ENCODE data around the gene AKAP12. TPM values are rescaled to one million over a fixed set of nuclear protein-coding genes. Genes with fewer than 3 reads are reported as not detected.

The AKAP12 gene
- total RNA-seq, 2 donors from 2014 or later = 102 to 167 TPM

- Histone ChIP-seq H3K27me3 (replicated peaks; ENCODE audit: insufficient read depth) (no peaks in the 10 kb centered on the region), H3K9me3 (no peaks in the 10 kb centered on the region), H3K4me1 (ENCODE audit: control insufficient read depth in 1 of 2, low read depth in 2 of 2) (peaks cover 5 to 11% of the 10 kb centered on the region in 2 donors), H3K27ac (no peak overlapping the region), H3K36me3 (no peaks in the 10 kb centered on the region), H3K4me3 (no peak overlapping the region)
- no peak for TF ChIP-seq CTCF (IDR thresholded peaks at IDR 0.05)
- ATAC-seq (ENCODE audit: insufficient number of reproducible peaks, low FRiP score, low read depth) = no peak
- no peak for DNase-seq (ENCODE audit: low spot score)
Measured at GRCh38 chr6:151300267-151300991, 60.7 kb downstream of the AKAP12 start.

- Histone ChIP-seq H3K9me3 (no peaks in the 10 kb centered on the region), H3K27me3 (replicated peaks; ENCODE audit: insufficient read depth) (no peaks in the 10 kb centered on the region), H3K4me3 (no peak overlapping the region), H3K27ac (no peak overlapping the region), H3K4me1 (ENCODE audit: control insufficient read depth in 1 of 2, low read depth in 2 of 2) (peaks cover 5 to 6% of the 10 kb centered on the region in 2 donors), H3K36me3 (peaks cover 4% of the 10 kb centered on the region)
- ATAC-seq (ENCODE audit: insufficient number of reproducible peaks, low FRiP score, low read depth) (no peak), DNase-seq (ENCODE audit: low spot score) (no peak)
- TF ChIP-seq CTCF (IDR thresholded peaks at IDR 0.05) = no peak
Measured at GRCh38 chr6:151301547-151301946, 61.8 kb downstream of the AKAP12 start.

GRCh38 chr6:151303231-151303630 is 63.5 kb downstream of the AKAP12 start:
- no peak for DNase-seq (ENCODE audit: low spot score)
- H3K4me1 ChIP-seq (ENCODE audit: control insufficient read depth in 1 of 2, low read depth in 2 of 2) = peaks cover 5 to 6% of the 10 kb centered on the region in 2 donors
- no peak overlapping the region for H3K4me3 ChIP-seq
- no peaks in the 10 kb centered on the region for H3K27me3 ChIP-seq (replicated peaks; ENCODE audit: insufficient read depth)
- TF ChIP-seq CTCF (IDR thresholded peaks at IDR 0.05) = no peak
- H3K27ac ChIP-seq = no peak overlapping the region
- H3K36me3 ChIP-seq = peaks cover 4% of the 10 kb centered on the region
- H3K9me3 ChIP-seq = no peaks in the 10 kb centered on the region
- ATAC-seq (ENCODE audit: insufficient number of reproducible peaks, low FRiP score, low read depth) = no peak

- TF ChIP-seq CTCF (IDR thresholded peaks at IDR 0.05) = no peak
- H3K4me3 ChIP-seq = no peak overlapping the region
- H3K36me3 ChIP-seq = peaks cover 4% of the 10 kb centered on the region
- no peak overlapping the region for H3K27ac ChIP-seq
- DNase-seq (ENCODE audit: low spot score) = no peak
- H3K9me3 ChIP-seq = no peaks in the 10 kb centered on the region
- H3K27me3 ChIP-seq (replicated peaks; ENCODE audit: insufficient read depth) = no peaks in the 10 kb centered on the region
- ATAC-seq (ENCODE audit: insufficient number of reproducible peaks, low FRiP score, low read depth) = no peak
- no peaks in the 10 kb centered on the region for H3K4me1 ChIP-seq (ENCODE audit: control insufficient read depth in 1 of 2, low read depth in 2 of 2)
Measured at GRCh38 chr6:151306269-151306783, 66.6 kb downstream of the AKAP12 start.

- no peaks in the 10 kb centered on the region for H3K4me1 ChIP-seq (ENCODE audit: control insufficient read depth in 1 of 2, low read depth in 2 of 2)
- H3K27me3 ChIP-seq (replicated peaks; ENCODE audit: insufficient read depth) = no peaks in the 10 kb centered on the region
- DNase-seq (ENCODE audit: low spot score) = no peak
- H3K9me3 ChIP-seq = no peaks in the 10 kb centered on the region
- H3K27ac ChIP-seq = no peak overlapping the region
- no peak overlapping the region for H3K4me3 ChIP-seq
- peaks cover 4% of the 10 kb centered on the region for H3K36me3 ChIP-seq
- TF ChIP-seq CTCF (IDR thresholded peaks at IDR 0.05) = no peak
- no peak for ATAC-seq (ENCODE audit: insufficient number of reproducible peaks, low FRiP score, low read depth)
Measured at GRCh38 chr6:151307501-151307900, 67.7 kb downstream of the AKAP12 start.

Measured in thoracic aorta (tissue), 2 donors.